ENCODE measurements around the gene NDUFA11.
"Not testable (repeated sequence)": the region's sequence is repeated elsewhere in the genome, so short reads cannot be mapped to it uniquely, and the experiment has no call there.

NDUFA11 gene

GRCh38 chr19:5851302-5851701 is 52.3 kb downstream of the NDUFA11 start, which contains the start of gene FUT3:
TSS of gene FUT3 (minus strand) at chr19:5851449.
- peak; percentile 8 for DNase-seq

GRCh38 chr19:5850743-5851293 is 52.8 kb downstream of the NDUFA11 start:
- DNase-seq, result no peak

- no peak for DNase-seq
Observed at GRCh38 chr19:5850189-5850588, 53.4 kb downstream of the NDUFA11 start.

GRCh38 chr19:5848621-5849020 is 55.0 kb downstream of the NDUFA11 start:
- DNase-seq, result not testable (repeated sequence)

GRCh38 chr19:5847846-5848245 is 55.7 kb downstream of the NDUFA11 start:
- not testable (repeated sequence) for DNase-seq
